ENCODE results near the gene CAV1.

DNA sequence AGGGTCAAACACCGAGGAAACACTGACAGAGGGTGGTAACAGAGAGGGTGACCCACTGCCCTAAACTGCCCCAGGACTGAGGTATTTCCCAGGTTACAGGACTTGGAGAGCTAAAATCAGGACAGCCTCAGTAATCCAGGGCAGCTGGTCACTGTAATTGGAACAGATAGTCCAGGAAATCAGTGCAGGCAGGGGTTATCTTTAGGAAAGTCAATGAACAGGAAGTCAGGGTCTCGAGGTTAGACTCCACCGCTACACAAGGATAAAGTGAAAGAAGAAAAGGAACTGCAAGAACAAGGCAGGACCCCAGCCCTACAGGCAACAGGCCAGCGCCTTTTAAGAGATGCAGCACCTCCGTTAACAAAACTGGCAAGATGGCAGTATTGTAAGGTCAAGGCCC, 61.1 kb downstream of the CAV1 start:
- TF ChIP-seq, protein P1, sequence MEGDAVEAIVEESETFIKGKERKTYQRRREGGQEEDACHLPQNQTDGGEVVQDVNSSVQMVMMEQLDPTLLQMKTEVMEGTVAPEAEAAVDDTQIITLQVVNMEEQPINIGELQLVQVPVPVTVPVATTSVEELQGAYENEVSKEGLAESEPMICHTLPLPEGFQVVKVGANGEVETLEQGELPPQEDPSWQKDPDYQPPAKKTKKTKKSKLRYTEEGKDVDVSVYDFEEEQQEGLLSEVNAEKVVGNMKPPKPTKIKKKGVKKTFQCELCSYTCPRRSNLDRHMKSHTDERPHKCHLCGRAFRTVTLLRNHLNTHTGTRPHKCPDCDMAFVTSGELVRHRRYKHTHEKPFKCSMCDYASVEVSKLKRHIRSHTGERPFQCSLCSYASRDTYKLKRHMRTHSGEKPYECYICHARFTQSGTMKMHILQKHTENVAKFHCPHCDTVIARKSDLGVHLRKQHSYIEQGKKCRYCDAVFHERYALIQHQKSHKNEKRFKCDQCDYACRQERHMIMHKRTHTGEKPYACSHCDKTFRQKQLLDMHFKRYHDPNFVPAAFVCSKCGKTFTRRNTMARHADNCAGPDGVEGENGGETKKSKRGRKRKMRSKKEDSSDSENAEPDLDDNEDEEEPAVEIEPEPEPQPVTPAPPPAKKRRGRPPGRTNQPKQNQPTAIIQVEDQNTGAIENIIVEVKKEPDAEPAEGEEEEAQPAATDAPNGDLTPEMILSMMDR (conservative IDR thresholded peaks at IDR 0.05; ENCODE audit: low read length): no peak
- TF ChIP-seq EZH2phosphoT487 (IDR thresholded peaks at IDR 0.05; ENCODE audit: borderline replicate concordance): no peak
